ENCODE data around the gene AMMECR1L. TPM values are rescaled to one million over a fixed set of nuclear protein-coding genes. Genes with fewer than 3 reads are reported as not detected.
"Not testable (repeated sequence)": the region's sequence is repeated elsewhere in the genome, so short reads cannot be mapped to it uniquely, and the experiment has no call there.

AMMECR1L gene
- 19.0 and 20.7 TPM in 2 replicates for total RNA-seq

GRCh38 chr2:127885780-127886592, at the start of gene AMMECR1L:
Gene AMMECR1L, minus strand, starts transcription at chr2:127885956. Its CDS starts 11,722 bp downstream, at chr2:127874234.
- intact Hi-C loops (cut with micrococcal nuclease): loop anchor here (1.0 to 10.0 kb wide), 4 partner anchors 141 to 435 kb away; partner anchors contain the start of genes IWS1 and UGGT1

DNA sequence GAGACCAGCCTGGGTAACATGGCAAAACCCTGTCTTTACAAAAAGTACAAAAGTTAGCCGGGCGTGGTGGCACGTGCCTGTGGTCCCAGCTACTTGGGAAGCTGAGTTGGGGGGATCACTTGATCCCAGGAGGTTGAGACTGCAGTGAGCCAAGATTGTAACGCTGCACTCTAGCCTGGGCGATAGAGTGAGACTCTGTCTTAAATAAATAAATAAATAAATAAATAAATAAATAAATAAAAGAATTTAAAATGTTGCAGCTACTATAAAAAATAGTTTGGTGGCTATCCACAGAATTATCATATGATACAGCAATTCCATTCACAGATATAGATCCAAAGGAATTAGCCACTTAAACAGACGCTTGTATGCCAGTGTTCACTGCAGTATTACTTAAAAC, 49.6 kb upstream of the AMMECR1L start:
- intact Hi-C loops (cut with micrococcal nuclease): no loop called here

- intact Hi-C loops (cut with micrococcal nuclease): no loop called here
These were observed 46.6 kb upstream of the AMMECR1L start for GRCh38 chr2:127932199-127932876.

DNA sequence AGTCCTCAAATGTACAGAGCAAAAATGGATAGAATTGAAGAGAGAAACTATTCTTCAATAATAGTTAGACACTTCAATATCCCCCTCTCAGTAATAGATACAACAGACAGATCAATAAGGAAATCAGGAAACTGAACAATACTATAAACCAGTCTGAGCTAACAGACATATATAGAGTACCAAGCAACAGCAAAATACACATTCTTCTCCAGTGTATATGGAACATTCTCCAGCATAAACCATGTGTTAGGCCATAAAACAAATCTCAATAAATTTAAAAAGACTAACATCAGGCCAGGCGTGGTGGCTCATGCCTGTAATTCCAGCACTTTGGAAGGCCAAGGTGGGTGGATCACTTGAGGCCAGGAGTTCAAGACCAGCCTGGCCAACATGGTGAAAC, 43.7 kb upstream of the AMMECR1L start:
- intact Hi-C loops (cut with micrococcal nuclease): no loop called here

- intact Hi-C loops (cut with micrococcal nuclease): no loop called here
These were observed 41.6 kb upstream of the AMMECR1L start for GRCh38 chr2:127927384-127927783.

- intact Hi-C loops (cut with micrococcal nuclease): no loop called here
These were observed 32.2 kb upstream of the AMMECR1L start for GRCh38 chr2:127917916-127918315.

- intact Hi-C loops (cut with micrococcal nuclease): no loop called here
These were observed 28.2 kb upstream of the AMMECR1L start for GRCh38 chr2:127913808-127914457.

DNA sequence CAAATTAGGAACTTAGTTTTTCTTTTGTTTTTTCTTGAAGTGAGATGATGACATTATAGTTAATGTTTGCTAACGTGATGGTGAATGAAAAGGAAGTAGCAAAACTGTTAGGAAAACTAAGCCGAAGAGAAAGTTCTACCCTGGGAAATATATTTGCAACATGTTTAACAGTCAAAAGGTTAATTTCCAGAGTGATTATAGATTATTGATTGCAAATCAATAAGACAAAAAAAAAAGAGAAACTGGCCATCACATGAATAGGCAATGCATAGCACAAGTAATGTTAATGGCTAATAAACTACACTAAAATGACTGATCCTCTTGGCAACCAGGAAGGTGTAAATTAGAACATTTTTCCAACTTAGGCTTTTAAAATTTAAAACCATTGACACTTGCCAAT, 26.0 kb upstream of the AMMECR1L start:
- intact Hi-C loops (cut with micrococcal nuclease): no loop called here

GRCh38 chr2:127910415-127910814, 24.7 kb upstream of the AMMECR1L start:
- intact Hi-C loops (cut with micrococcal nuclease): no loop called here

- intact Hi-C loops (cut with micrococcal nuclease): no loop called here
These were observed 23.3 kb upstream of the AMMECR1L start for GRCh38 chr2:127909019-127909418.

DNA sequence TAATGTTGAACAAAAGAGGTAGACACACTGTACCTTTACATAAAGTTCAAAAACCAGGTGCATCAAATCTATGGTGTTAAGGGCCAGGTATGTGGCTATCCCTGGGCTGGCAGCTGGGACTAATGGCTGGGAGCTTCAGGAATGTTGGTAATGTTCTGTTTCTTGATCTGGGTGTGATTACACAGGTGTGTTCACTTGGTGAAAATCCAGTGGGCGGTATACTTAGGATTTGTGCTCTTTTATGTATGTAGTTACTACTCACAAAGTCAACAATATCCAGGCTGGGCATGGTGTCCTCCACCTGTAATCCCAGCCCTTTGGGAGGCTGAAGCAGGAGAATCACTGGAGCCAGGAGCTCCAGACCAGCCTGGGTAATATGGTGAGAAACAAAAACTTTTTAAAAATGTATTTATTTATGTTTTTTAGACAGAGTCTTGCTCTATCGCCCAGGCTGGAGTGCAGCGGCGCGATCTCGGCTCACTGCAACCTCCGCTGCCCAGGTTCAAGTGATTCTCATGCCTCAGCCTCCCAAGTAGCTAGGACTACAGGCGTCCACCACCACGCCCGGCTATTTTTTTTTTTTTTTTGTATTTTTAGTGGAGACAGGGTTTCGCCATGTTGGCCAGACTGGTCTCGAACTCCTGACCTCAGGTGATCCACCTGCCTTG, 22.1 kb upstream of the AMMECR1L start:
- intact Hi-C loops (cut with micrococcal nuclease): not testable (repeated sequence)

DNA sequence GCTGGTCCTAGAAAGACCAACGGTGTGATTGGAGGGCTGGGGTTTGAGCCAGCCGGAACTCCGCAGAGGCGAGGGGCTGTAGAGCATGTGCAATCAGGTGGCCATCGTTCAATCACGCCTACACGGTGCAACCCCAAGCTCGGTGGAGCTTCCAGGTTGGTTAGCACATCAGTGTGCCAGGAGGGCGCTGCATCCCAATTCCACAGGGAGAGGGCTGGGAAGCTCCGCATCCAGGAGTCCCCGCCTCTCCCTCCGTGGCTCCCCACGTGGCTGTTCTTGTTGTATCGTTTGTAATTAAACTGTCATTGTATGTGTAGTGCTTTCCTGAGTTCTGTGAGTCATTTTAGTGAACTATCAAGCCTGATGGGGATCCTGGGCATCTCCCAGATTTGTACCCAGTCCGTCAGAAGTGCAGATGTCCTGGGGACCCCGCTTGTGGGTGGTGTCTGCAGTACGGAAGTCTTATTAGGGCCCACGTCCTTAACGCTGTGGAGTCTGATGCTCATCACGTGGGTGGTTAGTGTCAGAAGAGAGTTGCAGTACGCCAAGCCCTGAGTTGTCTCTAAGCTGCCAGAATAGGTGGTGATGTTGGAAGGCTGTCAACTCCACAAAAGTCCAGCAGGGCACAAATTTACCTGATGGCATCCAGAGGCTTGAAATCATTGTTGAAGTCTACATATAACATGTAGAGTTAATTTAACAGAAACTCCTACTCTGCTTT, 20.6 kb upstream of the AMMECR1L start:
- intact Hi-C loops (cut with micrococcal nuclease): no loop called here

- intact Hi-C loops (cut with micrococcal nuclease): no loop called here
These were observed 15.7 kb upstream of the AMMECR1L start for GRCh38 chr2:127901339-127902056.

- intact Hi-C loops (cut with micrococcal nuclease): no loop called here
These were observed 11.9 kb upstream of the AMMECR1L start for GRCh38 chr2:127897531-127898211.

- intact Hi-C loops (cut with micrococcal nuclease): no loop called here
These were observed 7.7 kb upstream of the AMMECR1L start for GRCh38 chr2:127893494-127893893.

DNA sequence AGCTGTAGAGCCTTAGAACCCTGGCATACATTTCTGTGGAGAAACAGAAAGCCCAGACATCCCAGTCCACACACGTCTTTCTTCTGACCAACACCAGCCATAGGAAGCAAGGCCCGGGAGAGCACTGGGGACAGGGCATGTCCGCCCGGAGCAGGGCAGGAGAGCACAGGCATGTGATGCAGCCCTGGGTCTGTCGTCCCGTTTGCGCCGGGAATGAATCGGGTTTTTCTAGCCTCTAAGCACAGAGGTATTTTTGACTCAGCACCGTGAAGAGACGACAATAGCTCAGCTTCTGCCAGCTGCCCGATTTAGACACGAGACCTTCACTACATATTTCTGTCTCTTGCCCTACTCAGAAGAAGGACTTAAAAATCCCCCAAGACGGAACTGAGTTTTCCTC, 7.3 kb upstream of the AMMECR1L start:
- intact Hi-C loops (cut with micrococcal nuclease): no loop called here

DNA sequence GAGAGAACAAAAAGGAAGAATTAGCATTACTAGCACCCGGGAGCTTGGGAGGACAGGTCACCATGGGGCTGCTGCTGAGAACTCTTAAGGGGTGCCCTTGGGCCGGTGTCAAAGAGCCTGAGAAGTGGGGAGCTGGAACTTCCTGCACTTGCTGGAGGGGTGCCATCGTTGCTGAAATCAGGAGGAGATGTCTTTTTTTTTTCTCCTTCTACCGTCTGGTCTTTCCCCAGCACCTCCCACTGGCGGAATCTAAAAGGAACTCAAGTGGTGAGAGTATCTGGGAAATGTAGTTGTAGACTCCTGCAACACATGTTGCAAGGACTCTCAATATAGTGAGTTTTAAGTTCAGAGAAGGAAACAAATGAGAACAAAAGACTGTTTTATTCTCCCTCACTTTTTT, 6.1 kb upstream of the AMMECR1L start:
- intact Hi-C loops (cut with micrococcal nuclease): no loop called here

- intact Hi-C loops (cut with micrococcal nuclease): not testable (repeated sequence)
These were observed 5.0 kb upstream of the AMMECR1L start for GRCh38 chr2:127890756-127891155.

GRCh38 chr2:127888772-127889171, 3.0 kb upstream of the AMMECR1L start:
- intact Hi-C loops (cut with micrococcal nuclease): loop anchor here (2.0 to 10.0 kb wide), 2 partner anchors 186 to 364 kb away; partner anchors contain the start of gene IWS1

DNA sequence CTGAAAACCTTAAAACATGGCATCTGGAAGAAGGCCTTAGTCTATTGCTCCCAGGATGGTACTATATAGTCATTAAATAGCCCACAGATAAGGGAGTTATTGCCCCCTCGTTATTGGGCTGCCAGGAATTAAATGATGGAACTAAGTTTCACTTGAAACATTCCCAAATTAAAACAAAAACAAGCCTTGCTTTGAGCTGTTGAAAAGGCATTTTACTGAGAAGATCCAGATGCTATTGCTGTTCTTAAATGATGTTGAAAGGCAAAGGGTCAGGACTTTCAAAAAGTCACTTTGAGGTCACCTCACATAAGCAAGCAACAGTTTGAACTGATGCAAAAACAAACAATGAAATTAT, 2.0 kb upstream of the AMMECR1L start:
- intact Hi-C loops (cut with micrococcal nuclease): loop anchor here (2.0 to 10.0 kb wide), 4 partner anchors 139 to 433 kb away; partner anchors contain the start of gene IWS1
